Loucy (cell line): ENCODE data around the gene AMELX.

Experiments used
- CTCF ChIP-seq: fragments of 200-600 bp; sonication (generic); conservative IDR thresholded peaks from 2 replicates; pipeline ENCODE4 v1.5.1; 2014; ENCODE audit warnings: mild to moderate bottlenecking, antibody characterized with exemption, low read length
- EZH2phosphoT487 ChIP-seq: fragments of 200-600 bp; IDR thresholded peaks from 2 replicates; pipeline ENCODE4 v1.6.1; 2018; ENCODE audit warnings: antibody characterized with exemption, mild to moderate bottlenecking, moderate library complexity, borderline replicate concordance

- no peak for TF ChIP-seq CTCF
- no peak for TF ChIP-seq EZH2phosphoT487
These were observed 20.9 kb upstream of the AMELX start for GRCh38 chrX:11272290-11272689.
